ENCODE results near the gene TRERF1. TPM values are rescaled to one million over a fixed set of nuclear protein-coding genes. Genes with fewer than 3 reads are reported as not detected.

Gene TRERF1
- total and polyA plus RNA-seq, 5 donors = 1.2 to 3.1 (median 2.1) TPM

GRCh38 chr6:42394881-42395620, 56.7 kb downstream of the TRERF1 start:
- intact Hi-C loops (cut with DNase I) = no loop called here
- Histone ChIP-seq H3K4me1 (ENCODE audit: control insufficient read depth, insufficient read depth, low read length) (no peaks in the 10 kb centered on the region), H3K4me3 (ENCODE audit: low read length) (no peak overlapping the region), H3K27ac (ENCODE audit: low read length) (no peak overlapping the region), H3K27me3 (ENCODE audit: control insufficient read depth, insufficient read depth) (no peaks in the 10 kb centered on the region), H3K9me3 (ENCODE audit: control insufficient read depth, low read length) (no peaks in the 10 kb centered on the region)
- ATAC-seq (peak in 1 of 2 donors; percentile 32), DNase-seq (no peak)
- WGBS = 91% methylated on average over 10 of the region's 10 CpGs

- no peak overlapping the region for H3K27ac ChIP-seq (ENCODE audit: low read length)
- H3K27me3 ChIP-seq (ENCODE audit: control insufficient read depth, insufficient read depth) = no peaks in the 10 kb centered on the region
- DNase-seq (no peak), ATAC-seq (no peak)
- 89% methylated on average over 4 of the region's 4 CpGs for WGBS
- H3K9me3 ChIP-seq (ENCODE audit: control insufficient read depth, low read length) = no peaks in the 10 kb centered on the region
- intact Hi-C loops (cut with DNase I) = no loop called here
- H3K4me3 ChIP-seq (ENCODE audit: low read length) = no peak overlapping the region
- no peaks in the 10 kb centered on the region for H3K4me1 ChIP-seq (ENCODE audit: control insufficient read depth, insufficient read depth, low read length)
Observed at GRCh38 chr6:42394151-42394550, 57.6 kb downstream of the TRERF1 start.

- intact Hi-C loops (cut with DNase I) = no loop called here
- Histone ChIP-seq H3K27ac (ENCODE audit: low read length) (no peak overlapping the region), H3K4me3 (ENCODE audit: low read length) (no peak overlapping the region), H3K4me1 (ENCODE audit: control insufficient read depth, insufficient read depth, low read length) (no peaks in the 10 kb centered on the region), H3K27me3 (ENCODE audit: control insufficient read depth, insufficient read depth) (no peaks in the 10 kb centered on the region), H3K9me3 (ENCODE audit: control insufficient read depth, low read length) (no peaks in the 10 kb centered on the region)
- ATAC-seq (no peak), DNase-seq (no peak)
- WGBS = 90% methylated on average over 3 of the region's 3 CpGs
Observed at GRCh38 chr6:42393339-42393738, 58.4 kb downstream of the TRERF1 start.

- Histone ChIP-seq H3K27me3 (ENCODE audit: control insufficient read depth, insufficient read depth) (no peaks in the 10 kb centered on the region), H3K27ac (ENCODE audit: low read length) (no peak overlapping the region), H3K4me1 (ENCODE audit: control insufficient read depth, insufficient read depth, low read length) (no peaks in the 10 kb centered on the region), H3K4me3 (ENCODE audit: low read length) (no peak overlapping the region), H3K9me3 (ENCODE audit: control insufficient read depth, low read length) (no peaks in the 10 kb centered on the region)
- ATAC-seq = no peak
- DNase-seq = no peak
- WGBS = 93% methylated on average over 10 of the region's 10 CpGs
- intact Hi-C loops (cut with DNase I) = no loop called here
Observed at GRCh38 chr6:42392833-42393232, 58.9 kb downstream of the TRERF1 start.

- no peak overlapping the region for H3K4me3 ChIP-seq (ENCODE audit: low read length)
- no peaks in the 10 kb centered on the region for H3K27me3 ChIP-seq (ENCODE audit: control insufficient read depth, insufficient read depth)
- ATAC-seq = no peak
- no peak overlapping the region for H3K27ac ChIP-seq (ENCODE audit: low read length)
- WGBS = 95% methylated on average over 6 of the region's 6 CpGs
- no peak for DNase-seq
- no peaks in the 10 kb centered on the region for H3K4me1 ChIP-seq (ENCODE audit: control insufficient read depth, insufficient read depth, low read length)
- intact Hi-C loops (cut with DNase I) = no loop called here
- no peaks in the 10 kb centered on the region for H3K9me3 ChIP-seq (ENCODE audit: control insufficient read depth, low read length)
Observed at GRCh38 chr6:42391441-42391840, 60.3 kb downstream of the TRERF1 start.

- Histone ChIP-seq H3K27ac (ENCODE audit: low read length) (no peak overlapping the region), H3K4me3 (ENCODE audit: low read length) (no peak overlapping the region), H3K9me3 (ENCODE audit: control insufficient read depth, low read length) (no peaks in the 10 kb centered on the region), H3K4me1 (ENCODE audit: control insufficient read depth, insufficient read depth, low read length) (no peaks in the 10 kb centered on the region), H3K27me3 (ENCODE audit: control insufficient read depth, insufficient read depth) (no peaks in the 10 kb centered on the region)
- peak in 1 of 2 donors; percentile 42 for ATAC-seq
- no peak for DNase-seq
- 84% methylated on average over 17 of the region's 17 CpGs for WGBS
- intact Hi-C loops (cut with DNase I) = no loop called here
Observed at GRCh38 chr6:42390228-42390934, 61.3 kb downstream of the TRERF1 start.

GRCh38 chr6:42389736-42390135, 62.0 kb downstream of the TRERF1 start:
- no peaks in the 10 kb centered on the region for H3K27me3 ChIP-seq (ENCODE audit: control insufficient read depth, insufficient read depth)
- intact Hi-C loops (cut with DNase I) = no loop called here
- no peaks in the 10 kb centered on the region for H3K9me3 ChIP-seq (ENCODE audit: control insufficient read depth, low read length)
- ATAC-seq (no peak), DNase-seq (no peak)
- no peak overlapping the region for H3K4me3 ChIP-seq (ENCODE audit: low read length)
- H3K27ac ChIP-seq (ENCODE audit: low read length) = no peak overlapping the region
- 90% methylated on average over 6 of the region's 6 CpGs for WGBS
- no peaks in the 10 kb centered on the region for H3K4me1 ChIP-seq (ENCODE audit: control insufficient read depth, insufficient read depth, low read length)

GRCh38 chr6:42388046-42388445, 63.7 kb downstream of the TRERF1 start:
- 97% methylated on average over 4 of the region's 4 CpGs for WGBS
- no peaks in the 10 kb centered on the region for H3K27me3 ChIP-seq (ENCODE audit: control insufficient read depth, insufficient read depth)
- no peaks in the 10 kb centered on the region for H3K9me3 ChIP-seq (ENCODE audit: control insufficient read depth, low read length)
- no peak for ATAC-seq
- no peak for DNase-seq
- H3K4me3 ChIP-seq (ENCODE audit: low read length) = no peak overlapping the region
- intact Hi-C loops (cut with DNase I) = no loop called here
- no peak overlapping the region for H3K27ac ChIP-seq (ENCODE audit: low read length)
- no peaks in the 10 kb centered on the region for H3K4me1 ChIP-seq (ENCODE audit: control insufficient read depth, insufficient read depth, low read length)

GRCh38 chr6:42387336-42387735, 64.4 kb downstream of the TRERF1 start:
- H3K4me1 ChIP-seq (ENCODE audit: control insufficient read depth, insufficient read depth, low read length) = no peaks in the 10 kb centered on the region
- H3K9me3 ChIP-seq (ENCODE audit: control insufficient read depth, low read length) = no peaks in the 10 kb centered on the region
- intact Hi-C loops (cut with DNase I) = no loop called here

GRCh38 chr6:42385339-42385738, 66.4 kb downstream of the TRERF1 start:
- DNase-seq (no peak), ATAC-seq (no peak)
- Histone ChIP-seq H3K4me3 (ENCODE audit: low read length) (no peak overlapping the region), H3K27me3 (ENCODE audit: control insufficient read depth, insufficient read depth) (no peaks in the 10 kb centered on the region), H3K9me3 (ENCODE audit: control insufficient read depth, low read length) (no peaks in the 10 kb centered on the region), H3K27ac (ENCODE audit: low read length) (no peak overlapping the region), H3K4me1 (ENCODE audit: control insufficient read depth, insufficient read depth, low read length) (no peaks in the 10 kb centered on the region)
- WGBS = 96% methylated on average over 5 of the region's 5 CpGs
- intact Hi-C loops (cut with DNase I) = no loop called here

More at GRCh38 chr6:42387336-42387735, 64.4 kb downstream of the TRERF1 start:
- H3K27me3 ChIP-seq (ENCODE audit: control insufficient read depth, insufficient read depth) = no peaks in the 10 kb centered on the region
- no peak for ATAC-seq
- H3K27ac ChIP-seq (ENCODE audit: low read length) = no peak overlapping the region
- no peak overlapping the region for H3K4me3 ChIP-seq (ENCODE audit: low read length)
- WGBS = 81% methylated on average over 4 of the region's 4 CpGs
- no peak for DNase-seq

GRCh38 chr6:42383421-42384205, 68.1 kb downstream of the TRERF1 start:
- Histone ChIP-seq H3K4me3 (ENCODE audit: low read length) (no peak overlapping the region), H3K27ac (ENCODE audit: low read length) (no peak overlapping the region), H3K9me3 (ENCODE audit: control insufficient read depth, low read length) (no peaks in the 10 kb centered on the region), H3K27me3 (ENCODE audit: control insufficient read depth, insufficient read depth) (no peaks in the 10 kb centered on the region), H3K4me1 (ENCODE audit: control insufficient read depth, insufficient read depth, low read length) (peaks cover 3% of the 10 kb centered on the region)
- no peak for DNase-seq
- WGBS = 88% methylated on average over 6 of the region's 6 CpGs
- intact Hi-C loops (cut with DNase I) = no loop called here
- ATAC-seq = no peak
